ENCODE measurements around the gene HOXD10. TPM values are rescaled to one million over a fixed set of nuclear protein-coding genes. Genes with fewer than 3 reads are reported as not detected.

HOXD10 gene
- total and polyA plus RNA-seq, 2 experiments from 2014 or later, result not detected

DNA sequence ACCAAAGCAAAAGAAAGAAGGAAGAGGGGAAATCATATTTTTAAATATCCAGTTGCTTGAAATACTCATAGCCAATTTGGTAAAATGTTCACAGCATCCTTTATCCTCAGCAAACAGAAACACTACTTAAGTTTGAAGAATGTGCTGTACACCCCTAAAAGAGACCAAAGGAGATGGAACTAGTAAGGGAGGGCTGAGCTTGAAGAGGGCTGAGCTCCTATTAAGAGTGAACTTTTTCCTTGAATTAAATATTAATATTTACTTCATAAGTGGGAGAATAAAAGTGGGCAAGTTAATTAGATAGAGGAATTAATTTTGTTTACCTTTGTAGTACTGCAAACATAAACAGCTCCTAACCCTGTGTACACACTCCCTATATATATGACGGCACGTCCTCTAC, 39.8 kb upstream of the HOXD10 start:
- H3K9me2 ChIP-seq (ENCODE audit: insufficient read depth), result no peaks in the 10 kb centered on the region
- Mint-ChIP-seq H3K4me1 (peaks cover 32% of the 10 kb centered on the region), H3K9me3 (peaks cover 5% of the 10 kb centered on the region; the same call in 1 of the 3 replicates), H3K4me3 (no peak overlapping the region), H3K27ac (no peak overlapping the region), H3K27me3 (ENCODE audit: insufficient read depth, low read depth, poor library complexity) (peaks cover 96% of the 10 kb centered on the region), H3K36me3 (ENCODE audit: low read depth) (peaks cover 4% of the 10 kb centered on the region; the same call in 2 of the 3 replicates)
- H3K27ac ChIP-seq (ENCODE audit: low read depth), result no peak overlapping the region
- H3K27me3 ChIP-seq (ENCODE audit: insufficient read depth), result peaks cover 98% of the 10 kb centered on the region
- DNase-seq (ENCODE audit: low spot score) (no peak), ATAC-seq (no peak)
- H4K20me1 ChIP-seq (replicated peaks; ENCODE audit: insufficient read depth), result peaks cover 39% of the 10 kb centered on the region
- no peaks in the 10 kb centered on the region for H3K79me2 ChIP-seq (replicated peaks; ENCODE audit: insufficient read depth)
- H3K4me1 ChIP-seq (ENCODE audit: insufficient read depth), result peaks cover 30% of the 10 kb centered on the region
- no peak overlapping the region for H3K4me3 ChIP-seq
- no peak overlapping the region for H3K4me2 ChIP-seq
- H3K36me3 ChIP-seq (ENCODE audit: insufficient read depth), result no peaks in the 10 kb centered on the region
- H2AFZ ChIP-seq, result no peak overlapping the region
- H3F3A ChIP-seq (replicated peaks; ENCODE audit: low read depth), result peaks cover 31% of the 10 kb centered on the region
- TF ChIP-seq ZNF331 (CRISPR knock-in tag; IDR thresholded peaks at IDR 0.05; ENCODE audit: low read depth) (no peak), EZH2phosphoT487 (IDR thresholded peaks at IDR 0.05; ENCODE audit: unreplicated experiment) (no peak), ZNF462 (CRISPR knock-in tag; IDR thresholded peaks at IDR 0.05) (no peak), STAT1 (IDR thresholded peaks at IDR 0.05; ENCODE audit: unreplicated experiment) (no peak), EZH2 (IDR thresholded peaks at IDR 0.05; ENCODE audit: low read depth, unreplicated experiment) (no peak), POLR2AphosphoS5 (IDR thresholded peaks at IDR 0.05; ENCODE audit: low read depth) (no peak), NANOG (IDR thresholded peaks at IDR 0.05; ENCODE audit: borderline replicate concordance) (no peak)
- TF ChIP-seq, protein P1, sequence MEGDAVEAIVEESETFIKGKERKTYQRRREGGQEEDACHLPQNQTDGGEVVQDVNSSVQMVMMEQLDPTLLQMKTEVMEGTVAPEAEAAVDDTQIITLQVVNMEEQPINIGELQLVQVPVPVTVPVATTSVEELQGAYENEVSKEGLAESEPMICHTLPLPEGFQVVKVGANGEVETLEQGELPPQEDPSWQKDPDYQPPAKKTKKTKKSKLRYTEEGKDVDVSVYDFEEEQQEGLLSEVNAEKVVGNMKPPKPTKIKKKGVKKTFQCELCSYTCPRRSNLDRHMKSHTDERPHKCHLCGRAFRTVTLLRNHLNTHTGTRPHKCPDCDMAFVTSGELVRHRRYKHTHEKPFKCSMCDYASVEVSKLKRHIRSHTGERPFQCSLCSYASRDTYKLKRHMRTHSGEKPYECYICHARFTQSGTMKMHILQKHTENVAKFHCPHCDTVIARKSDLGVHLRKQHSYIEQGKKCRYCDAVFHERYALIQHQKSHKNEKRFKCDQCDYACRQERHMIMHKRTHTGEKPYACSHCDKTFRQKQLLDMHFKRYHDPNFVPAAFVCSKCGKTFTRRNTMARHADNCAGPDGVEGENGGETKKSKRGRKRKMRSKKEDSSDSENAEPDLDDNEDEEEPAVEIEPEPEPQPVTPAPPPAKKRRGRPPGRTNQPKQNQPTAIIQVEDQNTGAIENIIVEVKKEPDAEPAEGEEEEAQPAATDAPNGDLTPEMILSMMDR (conservative IDR thresholded peaks at IDR 0.05; ENCODE audit: low read depth in 2 of 2), result no peak

All from GM23338 (cell line).